Spleen (tissue), 11 donors: ENCODE results near the gene PMP22. TPM values are rescaled to one million over a fixed set of nuclear protein-coding genes. Genes with fewer than 3 reads are reported as not detected.
"Not testable (repeated sequence)": the region's sequence is repeated elsewhere in the genome, so short reads cannot be mapped to it uniquely, and the experiment has no call there.

Source experiments
- DNase-seq: peaks from one replicate; pipeline ENCODE4 v3.0.0-alpha.2; 2020
- H3K27ac ChIP-seq, 8 donors: fragments of 200-600 bp; sonication (generic) in 7 of 8; 1 replicate in 4 of 8; 2 replicates in 4 of 8; pipeline versions ENCODE4 v1.5.0 to v1.8.0; 2016 to 2021; ENCODE audit warnings: inconsistent platforms in 4 of 8, mild to moderate bottlenecking in 4 of 8, moderate library complexity in 1 of 8
- H3K27me3 ChIP-seq, 7 donors: fragments of 200-600 bp; sonication (generic) in 6 of 7; replicated peaks in 1 of 7; 1 replicate in 4 of 7; 2 replicates in 3 of 7; pipeline versions ENCODE4 v1.5.0 to v1.8.0; 2016 to 2021; ENCODE audit warnings: inconsistent platforms in 3 of 7, mild to moderate bottlenecking in 1 of 7
- H3K36me3 ChIP-seq, 6 donors: fragments of 200-600 bp; sonication (generic) in 5 of 6; 1 replicate in 4 of 6; 2 replicates in 2 of 6; pipeline versions ENCODE4 v1.5.0 to v1.8.0; 2016 to 2021; ENCODE audit warnings: inconsistent platforms in 2 of 6
- H3K4me1 ChIP-seq, 6 donors: fragments of 200-600 bp; sonication (generic) in 5 of 6; 1 replicate in 3 of 6; 2 replicates in 3 of 6; pipeline versions ENCODE4 v1.5.0 to v1.8.0; 2016 to 2021; ENCODE audit warnings: inconsistent platforms in 3 of 6
- H3K4me3 ChIP-seq, 8 donors: fragments of 200-600 bp; sonication (generic) in 7 of 8; 1 replicate in 4 of 8; 2 replicates in 4 of 8; pipeline versions ENCODE4 v1.5.0 to v1.8.0; 2016 to 2021; ENCODE audit warnings: inconsistent platforms in 4 of 8, mild to moderate bottlenecking in 4 of 8, moderate library complexity in 2 of 8
- H3K9me3 ChIP-seq, 8 donors: fragments of 200-600 bp; sonication (generic) in 7 of 8; 1 replicate in 4 of 8; 2 replicates in 4 of 8; pipeline versions ENCODE4 v1.5.0 to v1.8.0; 2016 to 2021; ENCODE audit warnings: inconsistent platforms in 4 of 8
- CTCF ChIP-seq, 11 experiments: fragments of 200-600 bp in 7 of 11; fragments of 450-650 bp in 4 of 11; sonication (generic) in 4 of 11; IDR thresholded peaks in 8 of 11; conservative IDR thresholded peaks in 3 of 11; 1 replicate in 7 of 11; 2 replicates in 4 of 11; pipeline versions ENCODE4 v1.4.0 to v1.8.0; 2016 to 2021; ENCODE audit warnings: antibody characterized with exemption in 11 of 11, inconsistent platforms in 4 of 11, mild to moderate bottlenecking in 1 of 11
- POLR2A ChIP-seq, 3 donors: fragments of 450-650 bp; IDR thresholded peaks; one replicate each; pipeline ENCODE4 v1.5.1; 2017; ENCODE audit warnings: antibody characterized with exemption in 3 of 3, mild to moderate bottlenecking in 1 of 3
- POLR2AphosphoS5 ChIP-seq, 3 donors: sonication (generic); formaldehyde crosslinking; IDR thresholded peaks; one replicate each; pipeline ENCODE4 v1.5.1; 2017; ENCODE audit warnings: antibody characterized with exemption in 3 of 3
- WGBS, 5 donors: extraction: QIAGEN DNeasy Blood & Tissue Kit in 3 of 5; methylation state at CpG; one replicate each; pipeline versions ENCODE4 v1.1.5 to v1.1.7; 2013 to 2018; 5-methylcytosine and 5-hydroxymethylcytosine counted together
- intact Hi-C: fragments of 100-400 bp; cut with DNase I; formaldehyde crosslinking; loops from one replicate; pipeline ENCODE4 v1.15.0; 2023; ENCODE audit warnings: low total_unique reads
- polyA plus RNA-seq, 3 donors: library from polyadenylated mRNA; stranded (reverse); fragments of 200-250 nt; gene quantifications; one replicate each; pipeline ENCODE4 v1.2.1, GENCODE V29; 2013
- total RNA-seq, 7 donors: library from RNA; depleted of rRNA in 3 of 7; stranded (reverse); fragments of >200 nt in 3 of 7; fragmentation: NEBNext Ultra II Directional in 4 of 7; extraction: Animal tissue kit (Norgen Biotek cat#: 25700) in 4 of 7; gene quantifications; one replicate each; pipeline versions ENCODE4 v1.1.0 to v1.2.1, GENCODE V29; 2016 to 2021
- donor health status: healthy with polysubstance abuse.
- donor health status: DM: no; HTN: no; CAD: no; lungs with moderate emphysema.
- donor health status: DM: no; HTN: no; CAD: no.
- donor health status: Bipolar disorder and iron deficiency.
- donor health status: healthy.
- donor health status: DM: no; HTN: no; CAD: no.
- donor health status: DM: yes; HTN: yes; CAD: no.

The PMP22 gene
- total and polyA plus RNA-seq, 10 donors = 9.5 to 40.0 (median 32.1) TPM

- H3K9me3 ChIP-seq = no peaks in the 10 kb centered on the region
- peaks cover 0 to 21% (median 3%) of the 10 kb centered on the region in 6 donors for H3K36me3 ChIP-seq
- WGBS, 5 donors = 64 to 88% (median 84%) methylated on average over 3 of the region's 3 CpGs
- H3K27me3 ChIP-seq = no peaks in the 10 kb centered on the region
- no peak overlapping the region for H3K27ac ChIP-seq
- no peak overlapping the region for H3K4me3 ChIP-seq
- TF ChIP-seq POLR2AphosphoS5 (IDR thresholded peaks at IDR 0.05) (no peak), POLR2A (IDR thresholded peaks at IDR 0.05) (no peak), CTCF (IDR thresholded peaks at IDR 0.05 in 8 of 11, conservative IDR thresholded peaks at IDR 0.05 in 3 of 11) (no peak)
- H3K4me1 ChIP-seq = peaks cover 8 to 50% (median 30%) of the 10 kb centered on the region in 6 donors
- intact Hi-C loops = no loop called here
- no peak for DNase-seq
These were observed 32.6 kb downstream of the PMP22 start for GRCh38 chr17:15232517-15232915.

GRCh38 chr17:15231851-15232516 is 33.1 kb downstream of the PMP22 start:
- DNase-seq = no peak
- Histone ChIP-seq H3K27me3 (no peaks in the 10 kb centered on the region), H3K9me3 (no peaks in the 10 kb centered on the region), H3K36me3 (peaks cover 0 to 18% (median 3%) of the 10 kb centered on the region in 6 donors), H3K4me1 (peaks cover 8 to 45% (median 30%) of the 10 kb centered on the region in 6 donors), H3K4me3 (no peak overlapping the region), H3K27ac (no peak overlapping the region)
- WGBS, 5 donors = 86 to 96% (median 88%) methylated on average over 9 to 12 of the region's 12 CpGs
- TF ChIP-seq POLR2A (IDR thresholded peaks at IDR 0.05) = no peak
- no peak for TF ChIP-seq POLR2AphosphoS5 (IDR thresholded peaks at IDR 0.05)
- no peak for TF ChIP-seq CTCF (IDR thresholded peaks at IDR 0.05 in 8 of 11, conservative IDR thresholded peaks at IDR 0.05 in 3 of 11)
- intact Hi-C loops = no loop called here

- 91 to 96% (median 95%) methylated on average over 18 of the region's 18 CpGs for WGBS, 5 donors
- no peaks in the 10 kb centered on the region for H3K9me3 ChIP-seq
- H3K36me3 ChIP-seq = peaks cover 0 to 18% (median 3%) of the 10 kb centered on the region in 6 donors
- no peaks in the 10 kb centered on the region for H3K27me3 ChIP-seq
- no peak for TF ChIP-seq POLR2A (IDR thresholded peaks at IDR 0.05)
- no peak for TF ChIP-seq POLR2AphosphoS5 (IDR thresholded peaks at IDR 0.05)
- TF ChIP-seq CTCF (IDR thresholded peaks at IDR 0.05 in 8 of 11, conservative IDR thresholded peaks at IDR 0.05 in 3 of 11) = no peak
- no peak overlapping the region for H3K27ac ChIP-seq
- DNase-seq = no peak
- no peak overlapping the region for H3K4me3 ChIP-seq
- H3K4me1 ChIP-seq = peaks cover 4 to 34% (median 21%) of the 10 kb centered on the region in 6 donors
- intact Hi-C loops = no loop called here
These were observed 34.3 kb downstream of the PMP22 start for GRCh38 chr17:15230866-15231265.

- intact Hi-C loops, H3K4me1 ChIP-seq, DNase-seq, H3K36me3 ChIP-seq, H3K9me3 ChIP-seq, H3K4me3 ChIP-seq, H3K27me3 ChIP-seq, H3K27ac ChIP-seq: not testable (repeated sequence)
- 84 to 91% (median 89%) methylated on average over 3 of the region's 3 CpGs for WGBS, 5 donors
These were observed 43.3 kb downstream of the PMP22 start for GRCh38 chr17:15221827-15222226.
